ENCODE measurements around the gene RPS17.

DNA sequence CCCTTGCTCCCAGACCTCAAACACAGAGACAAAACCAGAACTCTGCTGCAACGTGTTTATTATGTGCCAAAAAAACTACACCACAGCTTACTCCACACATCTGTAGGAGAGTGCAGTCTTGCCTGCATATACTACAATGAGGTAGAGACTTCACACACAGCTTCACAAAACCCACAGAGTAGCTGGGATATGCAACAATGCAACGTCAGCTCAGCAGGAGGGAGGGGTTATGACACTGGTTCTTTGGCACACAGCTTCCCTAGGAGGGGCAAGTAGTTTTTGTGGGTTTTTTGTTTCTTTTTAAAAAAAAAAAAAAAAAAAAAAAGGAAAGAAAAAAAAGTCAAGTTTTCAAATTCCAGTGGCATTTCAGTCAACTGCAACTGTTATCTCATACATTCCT is 2.9 kb upstream of the RPS17 start:
- no peak for TF ChIP-seq EZH2 (IDR thresholded peaks at IDR 0.05; ENCODE audit: insufficient read depth, low read length)
- TF ChIP-seq, protein P1, sequence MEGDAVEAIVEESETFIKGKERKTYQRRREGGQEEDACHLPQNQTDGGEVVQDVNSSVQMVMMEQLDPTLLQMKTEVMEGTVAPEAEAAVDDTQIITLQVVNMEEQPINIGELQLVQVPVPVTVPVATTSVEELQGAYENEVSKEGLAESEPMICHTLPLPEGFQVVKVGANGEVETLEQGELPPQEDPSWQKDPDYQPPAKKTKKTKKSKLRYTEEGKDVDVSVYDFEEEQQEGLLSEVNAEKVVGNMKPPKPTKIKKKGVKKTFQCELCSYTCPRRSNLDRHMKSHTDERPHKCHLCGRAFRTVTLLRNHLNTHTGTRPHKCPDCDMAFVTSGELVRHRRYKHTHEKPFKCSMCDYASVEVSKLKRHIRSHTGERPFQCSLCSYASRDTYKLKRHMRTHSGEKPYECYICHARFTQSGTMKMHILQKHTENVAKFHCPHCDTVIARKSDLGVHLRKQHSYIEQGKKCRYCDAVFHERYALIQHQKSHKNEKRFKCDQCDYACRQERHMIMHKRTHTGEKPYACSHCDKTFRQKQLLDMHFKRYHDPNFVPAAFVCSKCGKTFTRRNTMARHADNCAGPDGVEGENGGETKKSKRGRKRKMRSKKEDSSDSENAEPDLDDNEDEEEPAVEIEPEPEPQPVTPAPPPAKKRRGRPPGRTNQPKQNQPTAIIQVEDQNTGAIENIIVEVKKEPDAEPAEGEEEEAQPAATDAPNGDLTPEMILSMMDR (IDR thresholded peaks at IDR 0.05; ENCODE audit: insufficient read depth, low read depth, low read length), result no peak
